Measurements from ENCODE around the gene MRPL21.

MRPL21 gene

DNA sequence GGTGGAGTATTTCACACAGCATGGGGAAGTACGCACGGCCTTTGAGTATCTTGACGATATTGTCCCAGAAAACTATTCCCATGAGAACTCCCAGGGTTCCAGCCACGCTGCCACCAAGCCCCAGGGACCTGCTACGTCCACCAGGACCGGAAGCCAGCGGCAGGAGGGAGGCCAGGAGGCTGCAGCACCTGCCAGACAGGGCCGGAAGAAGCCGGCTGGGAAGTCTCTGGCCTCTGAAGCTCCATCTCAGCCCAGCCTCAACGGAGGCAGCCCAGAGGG is 32.7 kb upstream of the MRPL21 start:
- TF ChIP-seq, protein P1, sequence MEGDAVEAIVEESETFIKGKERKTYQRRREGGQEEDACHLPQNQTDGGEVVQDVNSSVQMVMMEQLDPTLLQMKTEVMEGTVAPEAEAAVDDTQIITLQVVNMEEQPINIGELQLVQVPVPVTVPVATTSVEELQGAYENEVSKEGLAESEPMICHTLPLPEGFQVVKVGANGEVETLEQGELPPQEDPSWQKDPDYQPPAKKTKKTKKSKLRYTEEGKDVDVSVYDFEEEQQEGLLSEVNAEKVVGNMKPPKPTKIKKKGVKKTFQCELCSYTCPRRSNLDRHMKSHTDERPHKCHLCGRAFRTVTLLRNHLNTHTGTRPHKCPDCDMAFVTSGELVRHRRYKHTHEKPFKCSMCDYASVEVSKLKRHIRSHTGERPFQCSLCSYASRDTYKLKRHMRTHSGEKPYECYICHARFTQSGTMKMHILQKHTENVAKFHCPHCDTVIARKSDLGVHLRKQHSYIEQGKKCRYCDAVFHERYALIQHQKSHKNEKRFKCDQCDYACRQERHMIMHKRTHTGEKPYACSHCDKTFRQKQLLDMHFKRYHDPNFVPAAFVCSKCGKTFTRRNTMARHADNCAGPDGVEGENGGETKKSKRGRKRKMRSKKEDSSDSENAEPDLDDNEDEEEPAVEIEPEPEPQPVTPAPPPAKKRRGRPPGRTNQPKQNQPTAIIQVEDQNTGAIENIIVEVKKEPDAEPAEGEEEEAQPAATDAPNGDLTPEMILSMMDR (IDR thresholded peaks at IDR 0.05; ENCODE audit: unreplicated experiment in 3 of 3) = no peak
- Mint-ChIP-seq H3K9me3 (no peaks in the 10 kb centered on the region), H3K36me3 (ENCODE audit: low read depth) (peaks cover 16% of the 10 kb centered on the region), H3K27ac (no peak overlapping the region), H3K4me3 (no peak overlapping the region), H3K27me3 (ENCODE audit: low read depth) (no peaks in the 10 kb centered on the region), H3K4me1 (no peaks in the 10 kb centered on the region)

DNA sequence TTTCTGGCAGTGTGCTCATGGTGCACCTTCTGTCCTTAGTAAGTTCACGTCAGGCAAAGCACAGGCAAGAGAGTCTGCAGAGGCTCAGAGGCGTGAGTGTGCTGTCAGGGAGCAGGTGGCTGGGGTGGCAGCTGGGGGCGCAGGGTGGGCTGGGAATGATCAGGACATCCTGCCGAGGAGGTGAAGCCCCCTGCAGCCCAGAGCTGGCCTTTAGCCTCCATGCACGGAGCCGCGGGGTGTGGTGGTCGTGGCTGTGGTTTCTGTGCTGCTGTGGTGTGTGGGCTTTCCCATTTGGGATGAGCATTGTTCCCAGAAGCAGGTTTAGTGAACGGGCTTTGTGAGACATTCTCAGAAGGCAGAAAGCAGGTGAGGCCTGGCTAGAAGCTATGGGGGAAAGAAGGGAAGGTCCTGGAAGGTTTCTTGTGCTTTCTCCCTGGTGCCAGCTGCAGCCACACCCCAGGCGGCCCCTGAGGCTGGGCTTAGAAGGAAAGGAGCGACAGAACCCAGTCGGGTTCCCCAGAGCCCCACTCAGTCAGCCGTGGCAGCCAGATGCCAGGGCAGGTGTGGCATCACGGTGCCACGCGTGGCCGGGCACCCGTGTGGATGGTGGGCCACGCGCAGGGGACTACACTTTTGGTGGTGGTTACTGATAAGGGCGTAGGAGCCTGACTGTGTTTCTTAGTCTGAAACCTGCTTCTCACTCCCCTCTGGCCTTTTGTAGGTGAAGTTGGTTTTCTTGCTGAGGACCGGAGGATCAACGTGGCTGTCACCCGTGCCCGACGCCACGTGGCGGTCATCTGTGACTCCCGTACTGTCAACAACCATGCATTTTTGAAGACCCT is 32.1 kb upstream of the MRPL21 start:
- no peak overlapping the region for H3K4me3 Mint-ChIP-seq
- no peaks in the 10 kb centered on the region for H3K27me3 Mint-ChIP-seq (ENCODE audit: low read depth)
- no peaks in the 10 kb centered on the region for H3K4me1 Mint-ChIP-seq
- TF ChIP-seq, protein P1 (IDR thresholded peaks at IDR 0.05; ENCODE audit: unreplicated experiment in 3 of 3) = no peak
- no peaks in the 10 kb centered on the region for H3K9me3 Mint-ChIP-seq
- peaks cover 13% of the 10 kb centered on the region for H3K36me3 Mint-ChIP-seq (ENCODE audit: low read depth)
- no peak overlapping the region for H3K27ac Mint-ChIP-seq

DNA sequence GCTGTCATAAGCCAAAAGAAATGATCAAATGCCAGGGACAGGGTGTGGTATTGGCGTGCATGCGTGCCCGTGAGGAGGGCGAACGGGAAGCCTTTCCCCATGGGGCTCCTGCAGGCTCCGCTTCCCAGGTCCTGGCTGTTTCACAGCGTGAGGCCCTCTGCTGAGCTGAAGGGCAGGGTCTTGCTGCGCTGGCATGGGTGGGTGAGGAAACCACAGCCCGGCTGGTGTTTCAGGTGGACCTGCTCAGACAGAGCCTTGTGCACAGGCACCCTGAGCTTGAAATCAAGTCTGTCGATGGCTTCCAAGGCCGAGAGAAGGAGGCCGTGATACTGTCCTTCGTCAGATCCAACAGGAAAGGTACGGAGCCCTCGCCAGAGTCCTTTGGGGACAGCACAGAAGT is 31.4 kb upstream of the MRPL21 start:
- TF ChIP-seq, protein P1 (IDR thresholded peaks at IDR 0.05; ENCODE audit: unreplicated experiment in 3 of 3) = no peak
- Mint-ChIP-seq H3K27me3 (ENCODE audit: low read depth) (no peaks in the 10 kb centered on the region), H3K9me3 (no peaks in the 10 kb centered on the region), H3K4me1 (no peaks in the 10 kb centered on the region), H3K4me3 (no peak overlapping the region), H3K27ac (no peak overlapping the region), H3K36me3 (ENCODE audit: low read depth) (peaks cover 16% of the 10 kb centered on the region)

DNA sequence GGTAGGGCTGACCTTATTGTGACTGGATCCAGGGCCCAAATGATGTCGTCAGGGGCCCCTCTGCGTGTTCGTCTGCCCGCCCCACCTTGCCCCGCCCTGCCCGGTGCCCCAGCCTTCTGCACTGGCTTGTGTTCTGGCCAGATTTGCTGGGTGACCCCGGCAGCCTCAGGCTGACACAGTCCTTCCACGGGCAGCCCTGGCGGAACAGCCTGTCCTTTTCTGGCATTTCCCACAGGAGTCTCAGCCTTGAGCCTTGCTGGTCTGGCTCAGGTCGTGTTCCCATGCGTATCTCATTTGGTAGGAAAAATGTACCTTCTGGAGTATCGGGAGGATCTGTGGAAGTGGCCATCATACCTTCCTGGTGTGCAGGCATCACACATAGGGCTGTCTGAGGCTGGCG is 31.0 kb upstream of the MRPL21 start:
- Mint-ChIP-seq H3K27me3 (ENCODE audit: low read depth) (no peaks in the 10 kb centered on the region), H3K36me3 (ENCODE audit: low read depth) (peaks cover 19% of the 10 kb centered on the region), H3K27ac (no peak overlapping the region), H3K4me1 (no peaks in the 10 kb centered on the region), H3K9me3 (no peaks in the 10 kb centered on the region), H3K4me3 (no peak overlapping the region)
- TF ChIP-seq, protein P1 (IDR thresholded peaks at IDR 0.05; ENCODE audit: unreplicated experiment in 3 of 3) = no peak

DNA sequence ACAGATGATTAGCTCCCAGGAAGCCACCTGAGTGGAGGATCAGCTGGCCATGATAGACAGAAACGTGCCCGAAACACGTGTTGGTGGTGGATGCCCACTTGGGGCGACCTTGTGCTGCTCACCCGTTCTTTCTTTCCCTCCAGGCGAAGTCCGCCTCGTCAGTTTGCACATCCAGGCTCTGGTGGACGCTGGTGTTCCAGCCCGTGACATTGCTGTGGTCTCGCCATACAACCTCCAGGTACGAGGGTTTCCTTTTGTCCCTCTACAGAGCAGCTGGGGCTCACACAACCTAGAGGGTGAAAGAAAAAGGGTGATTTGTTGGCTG is 30.7 kb upstream of the MRPL21 start:
- TF ChIP-seq, protein P1 (IDR thresholded peaks at IDR 0.05; ENCODE audit: unreplicated experiment in 3 of 3) = no peak
- Mint-ChIP-seq H3K27me3 (ENCODE audit: low read depth) (no peaks in the 10 kb centered on the region), H3K4me3 (no peak overlapping the region), H3K9me3 (no peaks in the 10 kb centered on the region), H3K27ac (no peak overlapping the region), H3K4me1 (no peaks in the 10 kb centered on the region), H3K36me3 (ENCODE audit: low read depth) (peaks cover 22% of the 10 kb centered on the region)

DNA sequence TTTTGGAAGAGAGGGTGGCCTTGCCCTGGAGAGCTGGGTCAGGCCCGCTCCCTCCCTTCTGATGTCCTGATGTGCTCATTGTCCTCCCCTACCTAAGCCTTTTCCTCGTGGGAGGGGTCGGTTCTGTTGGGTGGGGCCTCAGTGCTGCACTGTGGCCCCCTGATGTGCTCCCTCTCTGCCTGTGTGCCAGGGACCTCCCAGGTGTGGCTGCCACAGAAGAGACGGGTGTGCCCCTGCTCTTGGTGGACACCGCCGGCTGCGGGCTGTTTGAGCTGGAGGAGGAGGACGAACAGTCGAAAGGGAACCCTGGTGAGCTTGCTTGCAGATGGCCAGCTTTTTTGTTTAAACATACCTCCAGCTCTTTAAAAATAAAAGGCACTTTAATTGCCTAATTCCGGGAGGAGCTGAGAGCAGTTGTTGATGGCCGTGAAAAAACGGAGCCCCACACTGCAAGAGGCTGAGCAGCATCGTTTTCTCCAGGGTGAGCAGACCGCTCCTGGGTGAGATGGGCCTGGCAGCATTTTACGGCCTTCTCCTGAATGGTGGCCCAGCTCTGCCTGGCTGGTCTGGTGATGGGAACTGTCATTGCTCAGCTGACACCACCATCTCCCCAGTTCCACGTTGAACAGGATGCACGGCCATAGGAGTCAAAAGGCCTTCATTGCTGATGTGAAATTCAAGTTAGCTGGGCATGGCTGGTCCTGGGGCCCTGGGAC is 30.1 kb upstream of the MRPL21 start:
- Mint-ChIP-seq H3K4me3 (no peak overlapping the region), H3K27me3 (ENCODE audit: low read depth) (no peaks in the 10 kb centered on the region), H3K4me1 (no peaks in the 10 kb centered on the region), H3K27ac (no peak overlapping the region), H3K36me3 (ENCODE audit: low read depth) (peaks cover 26% of the 10 kb centered on the region), H3K9me3 (no peaks in the 10 kb centered on the region)
- TF ChIP-seq, protein P1 (IDR thresholded peaks at IDR 0.05; ENCODE audit: unreplicated experiment in 3 of 3) = no peak
